NK-92 treated with Interleukin-12 subunit alpha and Interleukin-12 subunit beta, amount 100 ng/mL, for 24 hours (cell line): Measurements from ENCODE around the gene ROBO1.
"Not testable (repeated sequence)": the region's sequence is repeated elsewhere in the genome, so short reads cannot be mapped to it uniquely, and the experiment has no call there.

Experiments used
- DNase-seq: peaks from one replicate; lab custom pipeline; 2025; lab: John Stamatoyannopoulos, UW

The ROBO1 gene

GRCh38 chr3:79767905-79768267, at the start of gene ROBO1:
TSS of gene ROBO1 (minus strand) at chr3:79767998.
- no peak for DNase-seq

- no peak for DNase-seq
Observed at GRCh38 chr3:79817224-79817623, 49.4 kb upstream of the ROBO1 start.

DNA sequence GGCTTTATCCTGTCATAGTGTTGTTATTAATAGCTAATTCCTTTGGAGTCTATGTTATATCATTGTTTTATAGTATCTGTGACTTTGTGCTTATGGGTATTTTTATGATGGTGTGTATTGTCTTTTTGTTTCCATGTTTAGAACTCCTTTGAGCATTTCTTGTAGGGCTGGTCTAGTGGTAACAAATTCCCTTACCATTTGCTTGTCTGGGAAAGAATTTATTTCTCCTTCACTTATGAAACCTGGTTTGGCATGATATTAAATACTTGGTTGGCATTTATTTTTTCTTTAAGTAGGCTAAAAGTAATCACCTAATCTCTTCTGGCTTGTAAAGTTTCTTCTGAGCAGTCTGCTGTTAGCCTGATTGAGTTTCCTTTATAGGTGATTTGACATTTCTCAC, 47.7 kb upstream of the ROBO1 start:
- no peak for DNase-seq

DNA sequence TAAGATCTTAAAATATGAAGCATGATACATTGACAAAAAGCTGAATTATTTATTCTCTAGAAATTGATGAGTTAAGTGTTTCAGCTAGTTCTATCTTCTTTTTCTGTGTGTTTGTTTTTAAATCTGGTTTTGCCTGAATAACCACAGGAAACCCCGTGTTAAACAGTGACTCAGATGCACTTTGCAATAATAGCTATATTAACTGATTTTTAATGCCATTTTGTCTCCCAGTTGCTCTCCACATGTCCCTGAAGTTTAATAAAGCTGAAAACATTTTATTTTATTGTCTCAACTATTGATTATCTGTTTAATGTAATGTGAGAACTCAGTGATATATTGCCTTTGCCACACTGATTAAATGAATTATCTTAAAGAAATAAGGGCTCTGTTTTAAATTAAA, 42.8 kb upstream of the ROBO1 start:
- DNase-seq, result no peak

GRCh38 chr3:79810092-79810491, 42.3 kb upstream of the ROBO1 start:
- no peak for DNase-seq

DNA sequence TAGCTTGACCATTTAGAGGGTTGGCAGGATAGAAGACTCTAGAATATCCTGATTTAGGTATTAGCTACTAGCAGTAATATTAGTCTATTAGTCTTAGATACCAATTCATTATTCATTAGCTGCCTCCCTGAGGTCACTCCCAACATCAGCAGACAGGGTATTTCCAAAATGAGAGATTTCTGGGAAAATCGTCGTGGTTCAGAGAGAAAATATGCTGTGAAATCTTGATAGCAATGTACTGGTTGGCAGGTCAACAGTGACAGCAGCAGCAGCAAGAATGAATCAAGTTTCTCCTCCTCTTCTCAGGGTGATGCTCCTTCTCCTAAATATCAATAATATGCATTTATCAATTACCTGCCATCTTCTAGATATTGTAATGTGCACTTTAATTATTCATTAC, 41.3 kb upstream of the ROBO1 start:
- DNase-seq, result no peak

DNA sequence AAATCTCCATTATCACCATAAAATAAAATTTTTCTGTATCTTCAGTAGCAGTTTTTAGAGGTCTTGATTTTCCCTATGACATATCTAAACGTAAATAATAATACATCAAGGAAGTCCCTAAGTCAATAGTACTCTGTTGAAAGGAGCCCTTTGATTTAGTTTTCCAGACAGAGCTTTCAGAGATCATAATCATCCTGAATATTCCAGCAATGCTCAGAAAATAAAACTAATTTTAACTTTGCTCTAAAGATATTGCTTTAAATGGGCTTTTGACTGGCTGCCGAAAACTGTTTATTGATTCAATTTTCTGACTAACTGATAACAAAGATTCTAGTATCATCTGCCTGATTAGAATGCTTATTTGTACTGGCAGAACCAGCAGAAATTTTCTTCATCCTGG, 40.7 kb upstream of the ROBO1 start:
- no peak for DNase-seq

DNA sequence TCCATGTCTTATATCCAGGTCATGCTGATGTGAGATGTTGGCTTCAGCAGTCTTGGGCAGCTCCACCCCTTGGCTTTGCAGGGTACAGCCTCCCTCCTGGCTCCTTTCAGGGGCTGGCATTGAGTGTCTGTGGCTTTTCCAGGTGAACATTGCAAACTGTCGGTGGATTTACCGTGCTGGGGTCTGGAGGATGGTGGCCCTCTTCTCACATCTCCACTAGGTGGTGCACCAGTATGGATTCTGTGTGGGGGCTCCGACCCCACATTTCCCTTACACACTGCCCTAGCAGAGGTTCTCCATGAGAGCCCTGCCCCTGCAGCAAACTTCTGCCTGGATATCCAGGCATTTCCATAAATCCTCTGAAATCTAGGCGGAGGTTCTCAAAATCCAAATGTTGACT, 22.4 kb upstream of the ROBO1 start:
- not testable (repeated sequence) for DNase-seq

DNA sequence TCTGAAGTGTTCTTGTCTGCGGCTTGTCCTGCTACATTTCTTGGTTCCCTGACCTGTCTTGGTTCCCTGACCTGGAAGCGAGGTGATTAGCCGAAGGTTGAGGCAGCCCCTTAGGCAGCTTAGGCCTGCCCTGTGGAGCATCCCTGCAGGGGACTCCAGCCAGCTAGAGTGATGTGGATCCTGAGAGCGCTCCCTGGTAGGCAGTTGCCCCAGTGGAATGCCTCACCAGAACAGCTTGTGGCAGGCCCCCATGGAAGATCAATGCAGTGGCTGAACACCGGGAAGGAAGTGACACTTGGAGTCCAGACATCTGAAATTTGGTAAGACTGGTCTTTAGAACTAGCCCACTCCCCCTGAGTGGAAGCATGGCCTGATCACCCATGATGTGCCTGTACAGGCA, 5.5 kb upstream of the ROBO1 start:
- DNase-seq, result no peak

DNA sequence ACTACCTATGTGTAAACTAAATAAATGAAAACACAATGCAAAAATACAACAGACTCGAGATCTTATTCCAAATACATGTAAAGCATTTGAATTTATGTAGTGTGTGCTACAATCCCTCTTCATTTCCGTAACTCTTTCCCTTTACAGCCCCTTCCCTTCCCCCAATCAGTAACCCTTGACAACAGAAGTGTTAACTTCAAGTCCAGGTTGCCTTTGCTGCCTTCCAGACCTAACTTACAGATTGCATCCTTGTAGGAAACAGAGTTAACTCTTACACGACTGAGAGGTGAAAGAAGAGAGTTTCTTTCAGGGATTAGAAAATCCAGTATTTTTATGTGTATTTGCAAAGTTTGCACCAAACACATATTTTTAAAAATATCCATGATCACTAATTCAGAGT, 1.4 kb upstream of the ROBO1 start:
- no peak for DNase-seq

GRCh38 chr3:79767194-79767904, 449 bp downstream of the ROBO1 start:
- DNase-seq, result no peak

DNA sequence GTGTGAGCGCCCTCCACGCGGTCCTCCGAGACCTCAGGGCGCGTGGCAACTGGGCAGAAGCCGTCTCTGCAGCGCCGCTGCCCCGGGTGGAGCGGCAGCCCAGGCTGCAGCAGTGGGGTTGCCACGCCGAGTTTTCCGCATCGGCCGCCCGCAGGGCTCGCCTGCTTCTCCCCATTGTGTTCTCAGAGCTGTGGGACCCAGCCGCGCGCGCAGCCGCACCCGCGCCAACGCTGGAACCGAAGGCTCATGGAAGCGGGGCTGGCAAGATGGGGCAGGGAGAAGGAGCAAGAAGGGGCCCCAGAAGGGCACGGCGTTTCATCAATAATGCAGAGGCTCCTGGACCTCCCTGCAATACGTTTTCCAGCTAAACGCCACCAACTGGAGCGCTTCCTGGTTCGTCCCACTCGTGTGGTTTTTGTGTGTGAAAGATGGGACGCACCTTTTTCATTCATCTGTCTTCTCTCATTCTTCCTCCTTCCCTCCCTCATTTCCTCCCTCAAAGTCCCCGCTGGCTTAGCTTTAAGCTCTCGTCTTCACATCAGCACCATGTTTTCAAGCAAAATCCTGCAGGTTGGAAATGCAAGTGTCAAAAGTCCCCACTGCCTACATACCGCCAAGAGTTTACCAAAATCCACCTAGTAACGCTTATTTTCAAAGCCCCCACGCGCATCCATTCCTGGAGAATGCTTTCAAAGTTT, 1.2 kb downstream of the ROBO1 start:
- DNase-seq, result no peak

DNA sequence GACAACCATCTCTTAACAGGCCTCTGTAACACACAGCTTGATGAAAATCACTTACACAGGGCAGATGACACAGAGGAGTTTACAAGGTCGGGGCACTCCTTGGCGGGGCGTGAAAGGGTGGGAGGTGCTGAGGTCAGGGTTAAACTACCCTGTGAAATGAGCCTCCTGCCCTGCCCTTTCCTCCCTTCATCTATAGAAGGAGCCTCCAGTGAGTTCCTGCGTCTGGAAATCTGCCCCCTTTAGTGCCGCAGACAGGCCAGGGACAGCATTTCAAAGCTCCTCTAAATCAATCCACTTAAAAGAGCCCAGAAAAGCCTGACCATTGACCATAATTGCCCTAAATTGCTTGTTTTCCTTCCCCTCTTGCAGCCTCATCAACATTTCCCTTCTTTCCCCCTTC, 1.9 kb downstream of the ROBO1 start:
- DNase-seq, result no peak

DNA sequence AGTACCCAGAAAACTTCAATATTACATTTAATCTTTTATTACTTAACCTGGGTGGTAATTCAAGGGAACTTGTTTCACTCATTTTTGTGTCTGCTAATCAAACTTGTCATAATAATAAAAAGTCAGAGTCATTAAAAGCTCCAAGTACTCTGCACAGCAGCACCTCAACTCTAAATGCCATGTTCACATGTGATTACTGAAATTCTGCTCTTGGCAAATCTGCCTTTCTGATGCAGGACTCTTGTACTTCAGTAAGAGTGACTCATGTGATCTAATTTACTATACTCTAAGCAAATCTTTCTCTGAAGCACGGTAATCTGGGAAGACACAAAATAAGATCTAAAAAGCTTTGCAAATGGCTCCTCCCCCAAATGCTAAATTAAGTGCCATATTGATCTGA, 6.4 kb downstream of the ROBO1 start:
- DNase-seq, result no peak

DNA sequence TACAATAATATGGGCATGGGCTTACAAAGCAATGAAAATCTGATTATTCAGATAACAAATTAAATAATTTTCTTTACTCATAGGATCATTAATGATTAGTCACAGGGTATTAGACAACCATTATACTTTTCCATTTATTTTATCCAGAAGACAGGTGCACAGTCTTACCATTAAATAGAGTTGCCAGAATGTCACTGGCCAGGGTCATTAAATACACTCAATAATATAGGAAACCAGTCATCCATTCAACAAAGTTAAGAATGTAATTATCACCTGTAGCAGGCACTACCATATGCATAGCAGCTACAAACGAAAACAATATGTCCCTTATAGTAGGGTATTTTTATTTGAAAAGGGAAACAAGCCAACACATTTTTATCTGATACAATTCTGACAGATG, 16.1 kb downstream of the ROBO1 start:
- no peak for DNase-seq

DNA sequence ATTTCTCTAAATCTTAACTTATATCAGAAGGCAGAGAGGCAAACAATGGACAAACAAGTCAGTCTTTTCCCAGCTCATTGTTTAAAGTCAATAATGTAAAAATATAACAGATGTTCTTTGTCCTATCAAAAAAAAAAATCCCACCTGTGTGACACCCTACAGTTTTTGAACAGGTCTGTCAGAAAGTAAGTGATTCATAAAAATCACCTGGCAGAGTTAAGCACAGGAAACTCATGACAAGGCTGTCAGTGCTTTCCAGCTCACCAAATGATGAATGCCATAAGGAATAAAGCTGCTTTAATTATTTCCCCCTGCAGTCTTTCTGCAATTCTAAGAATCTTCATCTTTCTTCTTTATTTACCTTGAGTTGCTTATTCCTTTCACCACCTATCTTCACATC, 30.3 kb downstream of the ROBO1 start:
- DNase-seq, result no peak

GRCh38 chr3:79729096-79729495, 38.7 kb downstream of the ROBO1 start:
- DNase-seq, result no peak

DNA sequence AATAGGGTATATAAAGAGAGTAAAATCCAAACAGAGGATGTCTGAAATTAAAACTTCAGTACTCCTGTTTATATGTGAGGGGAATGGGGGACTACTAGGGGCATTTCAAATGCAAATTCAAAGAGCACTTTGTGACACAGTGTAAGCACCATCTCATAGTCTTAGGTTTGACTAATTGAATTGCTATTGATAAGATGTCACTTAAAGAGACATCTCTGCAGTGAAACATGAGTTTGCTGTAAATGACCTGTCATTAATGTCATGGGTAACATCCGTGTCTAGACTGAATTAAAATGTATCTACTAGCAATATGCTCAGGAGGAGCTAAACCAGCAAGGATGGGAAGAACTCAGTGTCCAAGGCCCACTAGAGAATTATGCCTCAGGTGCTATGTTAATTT, 41.0 kb downstream of the ROBO1 start:
- no peak for DNase-seq

DNA sequence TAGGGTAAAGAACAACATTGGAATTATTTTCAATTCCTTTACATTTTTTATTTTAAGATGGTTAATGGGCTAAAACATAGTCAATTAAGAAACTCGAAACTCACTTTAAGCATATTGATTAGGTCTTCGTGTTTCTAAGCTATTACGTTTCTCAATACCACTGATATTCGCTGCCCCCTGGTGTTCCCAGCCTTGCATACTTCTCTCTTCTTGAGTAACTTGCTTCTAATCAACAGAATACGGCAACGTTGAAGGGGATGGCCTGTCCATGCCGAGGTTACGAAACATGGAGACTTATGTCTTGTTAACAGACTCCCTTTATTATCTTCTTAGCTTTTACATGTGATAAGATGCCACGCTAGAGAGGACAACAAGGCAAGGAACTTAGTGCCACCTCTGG, 43.6 kb downstream of the ROBO1 start:
- no peak for DNase-seq

DNA sequence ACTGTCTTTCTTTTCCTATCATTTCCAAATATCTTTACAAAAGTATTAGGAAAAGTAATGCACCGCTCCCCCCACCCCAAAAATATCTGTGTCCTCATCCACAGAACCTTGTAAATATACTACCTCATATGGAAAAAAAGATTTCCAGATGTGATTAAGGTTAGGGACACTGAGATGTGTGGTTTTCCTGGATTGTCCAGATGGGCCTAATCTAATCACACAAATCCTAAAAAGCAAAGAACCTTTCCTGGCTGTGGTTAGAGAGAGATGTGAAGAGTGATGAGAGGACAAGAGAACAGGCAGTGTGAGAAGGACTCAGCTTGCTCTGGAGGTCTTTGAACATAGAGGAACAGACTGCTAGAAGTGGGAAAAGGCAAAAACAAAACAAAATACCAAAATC, 77.7 kb downstream of the ROBO1 start:
- no peak for DNase-seq

GRCh38 chr3:79685108-79685507, 82.7 kb downstream of the ROBO1 start:
- no peak for DNase-seq

DNA sequence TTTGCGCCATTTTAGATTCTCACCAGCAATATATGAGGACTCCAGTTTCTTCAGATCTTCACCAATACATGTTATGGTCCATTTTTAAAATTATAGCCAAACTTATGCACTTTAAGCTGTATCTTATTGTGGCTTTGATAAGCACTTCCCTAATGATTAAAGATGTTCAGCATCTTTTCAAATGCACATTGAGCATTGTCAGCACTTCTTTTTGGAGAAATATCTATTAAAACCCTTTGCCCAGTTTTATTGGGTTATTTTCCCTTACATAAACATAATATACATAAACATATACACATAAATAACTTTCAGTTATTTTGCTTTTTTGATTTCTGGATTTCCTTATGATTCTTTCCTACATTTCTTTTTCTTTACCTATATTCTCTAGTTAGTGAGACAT, 83.8 kb downstream of the ROBO1 start:
- DNase-seq, result no peak

DNA sequence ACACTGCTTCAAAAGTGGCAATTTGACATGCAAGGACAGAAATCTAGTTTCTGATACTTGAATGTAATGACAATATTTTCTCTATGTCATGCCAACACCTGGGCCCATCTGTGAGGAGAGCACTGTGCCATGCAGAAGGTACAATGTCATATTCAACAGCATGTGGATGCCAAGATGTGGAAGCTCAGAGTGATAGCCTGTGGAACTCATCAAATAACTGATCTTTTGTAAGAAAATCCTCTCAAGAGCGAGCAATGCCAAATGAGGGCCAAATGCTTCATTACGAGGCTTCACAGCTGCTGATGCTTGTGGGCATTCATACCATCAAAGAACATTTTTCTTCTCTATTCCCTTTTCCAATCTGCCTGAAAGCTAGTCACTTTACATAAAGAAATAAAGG, 95.1 kb downstream of the ROBO1 start:
- no peak for DNase-seq

GRCh38 chr3:79672075-79672474, 95.7 kb downstream of the ROBO1 start:
- DNase-seq, result no peak
